Measurements from ENCODE around the gene EFNA5.
"Not testable (repeated sequence)": the region's sequence is repeated elsewhere in the genome, so short reads cannot be mapped to it uniquely, and the experiment has no call there.

The EFNA5 gene

GRCh38 chr5:107518616-107519015 is 152.1 kb downstream of the EFNA5 start:
- DNase-seq (ENCODE audit: low spot score), result no peak

DNA sequence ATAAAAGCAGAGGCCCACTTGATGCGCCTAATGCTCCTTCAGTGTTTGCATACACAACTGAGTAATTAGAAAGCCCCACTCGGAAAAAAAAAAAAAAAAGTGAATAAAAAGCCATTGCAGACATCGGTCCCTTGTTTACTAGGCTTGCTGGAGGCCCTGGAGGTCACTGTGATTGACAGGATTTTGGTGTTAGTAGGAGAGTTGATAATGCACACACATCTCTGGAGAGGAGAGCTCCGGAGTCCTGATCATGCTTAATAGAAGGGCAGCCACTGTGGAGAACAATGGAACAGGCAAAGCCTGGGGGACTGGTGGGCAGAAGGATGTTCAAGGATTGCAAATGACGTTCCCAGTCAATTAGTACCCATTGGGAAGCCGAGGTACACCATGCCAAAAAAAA is 152.5 kb downstream of the EFNA5 start:
- DNase-seq (ENCODE audit: low spot score), result no peak

GRCh38 chr5:107517185-107518033 is 153.3 kb downstream of the EFNA5 start:
- no peak for DNase-seq (ENCODE audit: low spot score)

DNA sequence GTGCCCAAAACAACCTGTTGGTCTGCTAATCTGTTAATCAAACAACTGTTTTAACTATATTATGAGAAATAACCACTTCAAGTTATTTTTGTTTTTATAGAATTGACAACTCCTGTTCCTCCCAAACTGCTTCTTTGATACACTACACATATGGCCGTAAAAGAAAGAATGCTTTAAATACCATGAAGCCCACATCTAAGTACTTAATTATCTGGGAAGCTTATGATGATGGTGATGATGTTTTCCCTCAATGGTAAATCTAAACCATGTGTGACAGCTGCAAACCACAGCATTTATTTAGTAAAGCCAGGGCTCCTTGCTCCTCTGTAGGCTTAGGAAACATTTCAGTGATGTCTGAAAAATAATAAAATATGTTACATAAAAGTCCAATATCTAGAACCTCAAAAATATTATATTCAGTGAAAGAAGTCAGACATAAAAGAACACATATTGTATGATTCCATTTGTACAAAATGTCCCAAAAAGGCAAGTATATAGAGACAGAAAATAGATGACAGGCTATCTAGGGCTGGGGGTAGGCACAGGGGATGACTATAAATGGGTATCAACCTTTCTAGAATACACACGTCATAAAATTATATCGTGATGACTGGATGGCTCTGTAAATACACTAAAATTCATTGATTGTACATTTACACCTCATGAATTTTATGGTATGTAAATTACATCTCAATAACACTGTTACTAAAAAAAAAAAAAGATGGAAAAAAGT is 154.1 kb downstream of the EFNA5 start:
- no peak for DNase-seq (ENCODE audit: low spot score)

DNA sequence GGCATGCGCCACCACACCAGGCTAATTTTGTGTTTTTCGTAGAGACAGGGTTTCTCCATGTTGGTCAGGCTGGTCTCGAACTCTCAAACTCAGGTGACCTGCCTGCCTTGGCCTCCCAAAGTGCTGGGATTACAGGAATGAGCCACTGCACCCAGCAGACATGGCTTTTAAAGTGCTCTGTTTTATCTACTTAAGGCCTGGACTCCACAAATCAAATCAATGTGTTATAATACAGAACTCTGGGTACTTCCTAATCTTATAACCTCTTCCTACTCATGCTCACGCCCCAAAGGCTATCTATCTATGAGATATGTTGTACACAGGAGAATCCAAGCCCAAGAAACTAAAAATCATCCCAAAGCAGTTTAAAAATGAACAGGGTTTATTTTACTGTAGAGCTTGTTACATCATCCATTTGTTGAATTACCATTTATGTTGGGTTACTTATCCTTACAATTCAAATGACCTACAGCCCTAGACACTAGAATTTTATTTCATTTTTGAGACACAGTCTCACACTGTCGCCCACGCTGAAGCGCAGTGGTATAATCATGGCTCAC is 155.1 kb downstream of the EFNA5 start:
- DNase-seq (ENCODE audit: low spot score), result no peak

DNA sequence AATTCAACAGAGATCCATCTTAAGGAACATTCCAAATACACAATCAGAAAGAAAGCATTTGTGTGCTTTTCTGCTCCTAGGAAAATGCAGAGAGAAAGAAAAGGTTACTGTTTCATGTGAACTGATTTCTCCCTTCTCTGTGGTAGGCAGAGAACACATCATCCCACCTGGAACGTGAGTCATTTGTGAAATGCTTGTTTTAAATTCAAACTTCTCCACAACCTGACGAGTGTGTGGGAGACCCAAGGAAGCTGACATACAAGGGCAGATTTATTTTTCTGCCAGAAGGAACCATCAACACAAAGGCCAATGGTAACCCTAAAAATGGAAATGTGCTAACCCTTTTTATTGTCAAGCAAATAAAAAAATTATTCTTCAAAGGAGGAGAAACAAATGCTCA is 156.4 kb downstream of the EFNA5 start:
- no peak for DNase-seq (ENCODE audit: low spot score)

DNA sequence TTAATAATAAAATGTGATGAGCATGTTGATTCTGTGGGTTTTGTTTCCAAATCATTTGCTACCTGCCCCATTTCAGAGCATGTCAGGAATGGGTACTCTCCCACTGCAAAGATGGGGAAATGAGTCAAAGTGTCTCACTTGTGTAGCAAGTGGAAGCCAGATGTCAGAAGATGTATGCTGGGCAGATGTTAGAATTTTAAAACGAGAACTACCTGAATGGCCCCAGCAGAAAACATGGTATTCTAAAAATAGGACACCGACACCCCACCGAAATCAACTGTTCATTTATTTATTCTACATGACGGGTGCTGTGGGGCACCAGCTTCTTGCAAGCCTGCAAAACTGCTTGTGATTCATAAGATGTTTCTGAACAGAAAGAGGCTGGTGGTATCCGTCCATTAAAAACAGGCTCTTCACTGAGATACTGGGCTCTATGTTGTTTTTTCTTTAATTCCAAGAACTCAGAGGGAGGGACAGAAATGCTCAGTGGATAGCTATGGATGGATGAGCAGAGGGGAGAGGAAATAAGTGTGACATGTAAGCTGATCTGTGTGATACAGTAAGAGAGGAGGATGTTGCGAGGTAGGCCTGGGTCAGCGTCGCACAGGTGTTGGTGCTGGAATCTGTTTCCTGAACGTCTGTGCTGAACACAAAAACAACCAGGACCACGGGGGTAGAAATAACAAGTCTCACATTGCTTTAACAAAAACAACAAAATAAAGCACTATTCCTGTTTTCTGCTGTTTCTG is 157.2 kb downstream of the EFNA5 start:
- DNase-seq (ENCODE audit: low spot score), result no peak

DNA sequence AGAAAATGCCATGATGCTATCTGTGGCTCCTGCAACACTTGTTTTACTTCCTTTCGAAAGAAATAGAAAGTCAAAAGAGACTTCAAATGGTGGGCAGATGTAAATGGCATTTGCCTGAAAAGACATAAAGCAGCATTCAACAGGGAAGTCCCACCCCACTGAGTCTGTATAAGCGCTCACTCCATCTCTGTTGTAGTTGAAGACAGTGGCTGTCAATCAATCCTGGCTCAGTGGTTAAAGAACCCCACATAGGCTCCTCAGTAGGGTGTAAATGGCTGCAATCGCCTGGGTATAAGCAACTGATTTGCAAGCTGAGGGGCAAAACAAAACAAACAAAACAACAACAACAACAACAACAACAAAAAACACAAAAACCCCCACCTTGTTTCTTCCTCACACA is 158.7 kb downstream of the EFNA5 start:
- no peak for DNase-seq (ENCODE audit: low spot score)

GRCh38 chr5:107510125-107510524 is 160.6 kb downstream of the EFNA5 start:
- no peak for DNase-seq (ENCODE audit: low spot score)

DNA sequence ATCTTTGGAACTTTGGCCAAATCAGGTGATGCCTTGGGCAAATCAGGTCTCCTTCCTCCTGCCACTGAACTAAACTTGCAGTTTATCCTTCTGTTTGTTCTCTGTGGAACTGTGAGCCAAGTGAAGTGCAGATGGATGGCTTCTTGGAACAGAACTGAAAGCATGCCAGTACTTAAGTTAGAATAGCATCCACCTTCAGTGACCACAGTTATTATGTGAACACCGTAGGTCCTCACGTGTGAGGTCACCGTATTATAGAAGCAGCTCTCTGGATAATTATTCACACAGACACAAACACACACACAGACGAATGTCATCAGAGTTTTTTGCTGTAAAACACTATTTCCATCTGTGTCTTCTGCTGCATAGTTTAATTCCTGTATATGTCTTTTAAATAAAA is 162.6 kb downstream of the EFNA5 start:
- DNase-seq (ENCODE audit: low spot score), result no peak

GRCh38 chr5:107505763-107506534 is 164.8 kb downstream of the EFNA5 start:
- DNase-seq (ENCODE audit: low spot score), result no peak

GRCh38 chr5:107504424-107504823 is 166.3 kb downstream of the EFNA5 start:
- no peak for DNase-seq (ENCODE audit: low spot score)

GRCh38 chr5:107502676-107503060 is 168.1 kb downstream of the EFNA5 start:
- no peak for DNase-seq (ENCODE audit: low spot score)

DNA sequence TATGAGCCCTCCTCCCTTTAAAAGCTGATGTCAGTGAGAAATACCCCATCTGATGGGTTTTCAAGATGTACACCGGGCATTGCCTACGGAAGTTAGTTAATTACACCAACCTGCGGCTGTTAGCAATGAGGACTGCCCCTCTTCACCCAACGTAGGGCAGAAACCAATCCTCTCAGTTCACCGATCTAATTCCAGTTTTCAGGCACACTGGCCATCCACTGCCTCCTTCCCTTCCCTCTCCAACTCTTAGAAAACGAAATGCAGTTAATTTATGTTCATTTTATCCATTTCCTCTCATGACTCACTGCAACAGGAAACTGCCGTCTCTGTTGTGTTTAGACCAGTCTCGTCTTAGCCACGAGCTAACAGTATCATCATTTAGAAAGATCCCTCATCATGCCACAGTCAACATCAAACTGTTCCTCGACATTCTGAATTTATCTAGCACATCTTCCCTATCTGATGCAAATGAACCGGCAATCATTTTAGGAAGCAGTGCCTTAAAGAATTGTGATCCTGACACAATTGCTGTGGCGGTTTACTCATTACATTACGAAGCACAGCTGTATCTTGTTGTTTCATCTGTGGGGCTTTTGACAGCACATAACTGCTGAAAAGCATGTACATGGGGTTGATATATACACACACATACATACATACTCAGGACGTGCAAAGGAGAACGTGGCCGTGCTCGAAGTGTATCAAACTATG is 168.6 kb downstream of the EFNA5 start:
- DNase-seq (ENCODE audit: low spot score), result no peak

- DNase-seq (ENCODE audit: low spot score), result no peak
Measured at GRCh38 chr5:107500840-107501239, 169.9 kb downstream of the EFNA5 start.

GRCh38 chr5:107500347-107500746 is 170.4 kb downstream of the EFNA5 start:
- DNase-seq (ENCODE audit: low spot score), result no peak

GRCh38 chr5:107499776-107500175 is 171.0 kb downstream of the EFNA5 start:
- DNase-seq (ENCODE audit: low spot score), result no peak

DNA sequence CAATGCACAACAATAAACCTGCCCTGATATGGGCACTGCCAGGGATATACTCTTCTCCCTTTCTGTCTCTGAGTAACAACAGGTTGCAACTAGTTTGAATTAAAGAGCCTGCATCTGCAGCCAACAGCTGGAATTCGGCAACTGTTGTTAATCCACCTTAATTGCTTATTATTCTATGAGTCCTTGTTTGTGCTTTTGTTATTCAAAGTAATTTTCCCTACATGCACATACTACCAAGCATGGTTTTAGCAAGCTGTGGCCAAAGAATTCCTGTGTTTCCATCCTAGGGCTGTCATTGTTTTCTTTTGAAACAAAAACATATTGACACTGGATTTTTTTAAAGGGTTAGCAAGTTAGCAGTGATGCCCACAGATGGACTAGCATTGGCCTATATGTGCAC is 171.5 kb downstream of the EFNA5 start:
- no peak for DNase-seq (ENCODE audit: low spot score)

- no peak for DNase-seq (ENCODE audit: low spot score)
Measured at GRCh38 chr5:107496466-107496865, 174.3 kb downstream of the EFNA5 start.

GRCh38 chr5:107494129-107494528 is 176.6 kb downstream of the EFNA5 start:
- not testable (repeated sequence) for DNase-seq (ENCODE audit: low spot score)

DNA sequence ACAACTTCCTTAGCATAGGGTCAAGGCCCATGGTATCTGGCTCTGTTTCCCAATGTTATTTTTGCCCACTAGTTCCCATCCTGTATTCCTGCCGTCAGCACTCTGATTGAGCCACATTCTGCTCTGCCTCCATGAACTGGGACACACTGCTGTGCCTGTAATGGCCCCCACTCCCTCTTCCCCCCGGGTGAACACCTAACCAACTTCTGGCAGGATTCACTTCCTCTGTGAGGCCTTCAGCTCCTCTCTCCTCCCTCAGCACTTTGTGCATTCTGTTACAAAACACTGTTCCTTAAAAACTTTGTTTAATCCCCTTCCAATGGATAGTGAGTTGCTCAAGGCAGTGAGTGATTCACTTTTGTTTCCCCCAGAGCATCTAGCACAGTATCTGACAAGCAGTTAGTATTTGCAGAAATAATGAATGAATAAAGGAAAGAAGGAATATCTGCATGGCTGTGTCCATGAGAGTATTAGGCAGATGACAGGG is 183.6 kb downstream of the EFNA5 start:
- no peak for DNase-seq (ENCODE audit: low spot score)

Measured in pons (tissue), 1 donor.